Astrocyte (in vitro differentiated cells and primary cell): ENCODE data around the gene GATA2. TPM values are rescaled to one million over a fixed set of nuclear protein-coding genes. Genes with fewer than 3 reads are reported as not detected.

ENCODE experiments used
- DNase-seq: peaks from one replicate; pipeline ENCODE4 v3.0.0-alpha.2; 2010; ENCODE audit warnings: low read depth
- FAIRE-seq: peaks from 2 replicates; lab custom pipeline; 2011; peaks lifted over from hg19 to GRCh38; lab: Jason Lieb, UNC
- H2AFZ ChIP-seq: 2 replicates; pipeline ENCODE4 v1.6.0; 2012; ENCODE audit warnings: low read depth, low read length, inconsistent platforms
- H3K27ac ChIP-seq: 2 replicates; pipeline ENCODE4 v1.5.1; 2011; ENCODE audit warnings: low read depth, low read length, inconsistent platforms
- H3K27me3 ChIP-seq: 2 replicates; pipeline ENCODE4 v1.6.0; 2011; ENCODE audit warnings: low read length, inconsistent platforms; ENCODE audit not compliant: insufficient read depth
- H3K36me3 ChIP-seq: 2 replicates; pipeline ENCODE4 v1.5.1; 2011; ENCODE audit warnings: low read length, inconsistent platforms; ENCODE audit not compliant: insufficient read depth
- H3K4me1 ChIP-seq: 2 replicates; pipeline ENCODE4 v1.5.1; 2011; ENCODE audit warnings: low read length, inconsistent platforms; ENCODE audit not compliant: insufficient read depth
- H3K4me2 ChIP-seq: 2 replicates; pipeline ENCODE4 v1.6.0; 2012; ENCODE audit warnings: low read length, inconsistent platforms
- H3K4me3 ChIP-seq: 2 replicates; pipeline ENCODE4 v1.5.1; 2011; ENCODE audit warnings: low read depth, mild to moderate bottlenecking, low read length, inconsistent platforms; ENCODE audit not compliant: insufficient read depth
- H3K79me2 ChIP-seq: 2 replicates; pipeline ENCODE4 v1.6.0; 2012; ENCODE audit warnings: mild to moderate bottlenecking, low read length, inconsistent platforms; ENCODE audit not compliant: insufficient read depth
- H3K9ac ChIP-seq: 2 replicates; pipeline ENCODE4 v1.6.0; 2012; ENCODE audit warnings: mild to moderate bottlenecking, low read length, inconsistent platforms
- H3K9me3 ChIP-seq: 2 replicates; pipeline ENCODE4 v1.5.1; 2012; ENCODE audit warnings: low read depth, mild to moderate bottlenecking, low read length, inconsistent platforms; ENCODE audit not compliant: insufficient read depth
- H4K20me1 ChIP-seq: 2 replicates; pipeline ENCODE4 v1.6.0; 2012; ENCODE audit warnings: low read length, inconsistent platforms; ENCODE audit not compliant: insufficient read depth
- H3K27ac Mint-ChIP-seq: one replicate; pipeline ENCODE4 v1.8.0; 2021; ENCODE audit warnings: mild to moderate bottlenecking, mixed read lengths; ENCODE audit not compliant: unreplicated experiment
- H3K27me3 Mint-ChIP-seq: one replicate; pipeline ENCODE4 v1.8.0; 2021; ENCODE audit warnings: low read depth, mixed read lengths; ENCODE audit not compliant: unreplicated experiment
- H3K36me3 Mint-ChIP-seq: one replicate; pipeline ENCODE4 v1.8.0; 2021; ENCODE audit warnings: low read depth, mixed read lengths; ENCODE audit not compliant: unreplicated experiment
- H3K4me1 Mint-ChIP-seq: one replicate; pipeline ENCODE4 v1.8.0; 2021; ENCODE audit warnings: low read depth, mixed read lengths; ENCODE audit not compliant: unreplicated experiment
- H3K4me3 Mint-ChIP-seq: one replicate; pipeline ENCODE4 v1.8.0; 2021; ENCODE audit warnings: mild to moderate bottlenecking, moderate library complexity, mixed read lengths; ENCODE audit not compliant: unreplicated experiment
- H3K9me3 Mint-ChIP-seq: one replicate; pipeline ENCODE4 v1.8.0; 2021; ENCODE audit warnings: mild to moderate bottlenecking, mixed read lengths; ENCODE audit not compliant: unreplicated experiment
- CTCF ChIP-seq: IDR thresholded peaks from 2 replicates; pipeline ENCODE4 v1.5.1; 2011; ENCODE audit warnings: low read depth, mild to moderate bottlenecking, inconsistent platforms, low read length, moderate library complexity; ENCODE audit not compliant: insufficient read depth
- EZH2 ChIP-seq: IDR thresholded peaks from 2 replicates; pipeline ENCODE4 v1.6.1; 2012; ENCODE audit warnings: mild to moderate bottlenecking, low read length, inconsistent platforms; ENCODE audit not compliant: insufficient read depth
- total RNA-seq: library from RNA; stranded (reverse); gene quantifications from 2 replicates; pipeline ENCODE4 v1.2.1, GENCODE V29; 2021

Gene GATA2
- total RNA-seq, 1 donor from 2014 or later, result 1.7 TPM

- Histone ChIP-seq H4K20me1 (no peaks in the 10 kb centered on the region), H3K79me2 (no peaks in the 10 kb centered on the region), H3K9ac (no peak overlapping the region), H2AFZ (no peak overlapping the region), H3K9me3 (no peaks in the 10 kb centered on the region), H3K27ac (no peak overlapping the region), H3K4me3 (no peak overlapping the region), H3K4me1 (no peaks in the 10 kb centered on the region), H3K4me2 (no peak overlapping the region), H3K27me3 (peaks cover 29% of the 10 kb centered on the region), H3K36me3 (no peaks in the 10 kb centered on the region)
- no peak overlapping the region for H3K27ac Mint-ChIP-seq
- no peaks in the 10 kb centered on the region for H3K36me3 Mint-ChIP-seq
- peaks cover 87% of the 10 kb centered on the region for H3K27me3 Mint-ChIP-seq
- TF ChIP-seq EZH2, result no peak
- TF ChIP-seq CTCF, result no peak
- peaks cover 1% of the 10 kb centered on the region for H3K4me1 Mint-ChIP-seq
- no peak overlapping the region for H3K4me3 Mint-ChIP-seq
- DNase-seq (no peak), FAIRE-seq (no peak)
- H3K9me3 Mint-ChIP-seq, result peaks cover 12% of the 10 kb centered on the region
Observed at GRCh38 chr3:128462341-128462910, 30.6 kb downstream of the GATA2 start.

GRCh38 chr3:128461731-128462130, 31.3 kb downstream of the GATA2 start:
- Histone ChIP-seq H3K4me3 (no peak overlapping the region), H3K79me2 (no peaks in the 10 kb centered on the region), H2AFZ (no peak overlapping the region), H3K9me3 (no peaks in the 10 kb centered on the region), H3K27me3 (peaks cover 25% of the 10 kb centered on the region), H3K4me1 (no peaks in the 10 kb centered on the region), H3K36me3 (no peaks in the 10 kb centered on the region), H3K9ac (no peak overlapping the region), H4K20me1 (no peaks in the 10 kb centered on the region), H3K4me2 (no peak overlapping the region), H3K27ac (no peak overlapping the region)
- DNase-seq (no peak), FAIRE-seq (no peak)
- Mint-ChIP-seq H3K27me3 (peaks cover 80% of the 10 kb centered on the region), H3K36me3 (no peaks in the 10 kb centered on the region), H3K4me1 (no peaks in the 10 kb centered on the region), H3K9me3 (peaks cover 9% of the 10 kb centered on the region), H3K4me3 (no peak overlapping the region), H3K27ac (no peak overlapping the region)
- TF ChIP-seq CTCF, result no peak
- no peak for TF ChIP-seq EZH2

- Histone ChIP-seq H4K20me1 (no peaks in the 10 kb centered on the region), H2AFZ (no peak overlapping the region), H3K79me2 (no peaks in the 10 kb centered on the region), H3K27ac (no peak overlapping the region), H3K4me1 (no peaks in the 10 kb centered on the region), H3K4me2 (no peak overlapping the region), H3K4me3 (no peak overlapping the region), H3K36me3 (no peaks in the 10 kb centered on the region), H3K27me3 (peaks cover 33% of the 10 kb centered on the region), H3K9me3 (no peaks in the 10 kb centered on the region), H3K9ac (no peak overlapping the region)
- no peaks in the 10 kb centered on the region for H3K4me1 Mint-ChIP-seq
- no peak for TF ChIP-seq CTCF
- no peak for TF ChIP-seq EZH2
- no peak overlapping the region for H3K27ac Mint-ChIP-seq
- peaks cover 3% of the 10 kb centered on the region for H3K36me3 Mint-ChIP-seq
- DNase-seq (no peak), FAIRE-seq (no peak)
- peaks cover 3% of the 10 kb centered on the region for H3K9me3 Mint-ChIP-seq
- peaks cover 79% of the 10 kb centered on the region for H3K27me3 Mint-ChIP-seq
- H3K4me3 Mint-ChIP-seq, result no peak overlapping the region
Observed at GRCh38 chr3:128459461-128459820, 33.6 kb downstream of the GATA2 start.
